WTC11 (cell line): Measurements from ENCODE around the gene CLEC2L. TPM values are rescaled to one million over a fixed set of nuclear protein-coding genes. Genes with fewer than 3 reads are reported as not detected.

Experiments
- ATAC-seq: fragments of 200-7000 bp; cut with Tn5 transposase; 2 replicates; pipeline ENCODE4 v1.10.0; 2021; ENCODE audit warnings: mild to moderate bottlenecking, moderate library complexity
- CTCF ChIA-PET: fragments of 300-600 bp; sonication (Branson Sonifier 250); formaldehyde crosslinking; loops from one replicate; lab custom pipeline; 2021; ENCODE audit warnings: antibody characterized with exemption; lab: Charles Lee
- POLR2A ChIA-PET: fragments of 350-600 bp; sonication (Branson Sonifier 250); formaldehyde crosslinking; loops from one replicate; lab custom pipeline; 2021; ENCODE audit warnings: antibody characterized with exemption; lab: Charles Lee
- DNase-seq: peaks from one replicate; pipeline ENCODE4 v3.0.0; 2021; ENCODE audit warnings: low spot score
- H3K27ac Mint-ChIP-seq: 2 replicates; pipeline ENCODE4 v1.8.0; 2021; ENCODE audit warnings: mixed read lengths
- H3K27me3 Mint-ChIP-seq: 2 replicates; pipeline ENCODE4 v1.8.0; 2021; ENCODE audit warnings: low read depth, mild to moderate bottlenecking, moderate library complexity, mixed read lengths
- H3K36me3 Mint-ChIP-seq: 2 replicates; pipeline ENCODE4 v1.8.0; 2021; ENCODE audit warnings: mixed read lengths
- H3K4me1 Mint-ChIP-seq: 2 replicates; pipeline ENCODE4 v1.8.0; 2022; ENCODE audit warnings: mixed read lengths
- H3K4me3 Mint-ChIP-seq: 2 replicates; pipeline ENCODE4 v1.8.0; 2021; ENCODE audit warnings: mild to moderate bottlenecking, moderate library complexity, mixed read lengths
- H3K9me3 Mint-ChIP-seq: 2 replicates; pipeline ENCODE4 v1.8.0; 2021; ENCODE audit warnings: mixed read lengths
- AFF4 ChIP-seq: sonication (generic); formaldehyde crosslinking; IDR thresholded peaks from 2 replicates; pipeline ENCODE4 v1.8.1; 2023; ENCODE audit warnings: mild to moderate bottlenecking, missing genetic modification reagents, borderline replicate concordance
- AR ChIP-seq: fragments of 250-450 bp; sonication (Bioruptor Pico); IDR thresholded peaks from 2 replicates; pipeline ENCODE4 v1.9.0; 2021; ENCODE audit warnings: mild to moderate bottlenecking
- CREM ChIP-seq: sonication (generic); formaldehyde crosslinking; IDR thresholded peaks from 2 replicates; pipeline ENCODE4 v1.8.1; 2022; ENCODE audit warnings: mild to moderate bottlenecking, missing genetic modification reagents, moderate library complexity
- EMX1 ChIP-seq: fragments of 250-450 bp; sonication (Bioruptor Pico); IDR thresholded peaks from 2 replicates; pipeline ENCODE4 v1.8.0; 2021; ENCODE audit warnings: mild to moderate bottlenecking
- GABPB1 ChIP-seq: sonication (generic); formaldehyde crosslinking; IDR thresholded peaks from 2 replicates; pipeline ENCODE4 v1.8.1; 2023; ENCODE audit warnings: mild to moderate bottlenecking, missing genetic modification reagents
- MLX ChIP-seq: sonication (generic); formaldehyde crosslinking; IDR thresholded peaks from 2 replicates; pipeline ENCODE4 v1.8.1; 2023; ENCODE audit warnings: mild to moderate bottlenecking, missing genetic modification reagents, moderate library complexity
- NFYB ChIP-seq: sonication (generic); formaldehyde crosslinking; conservative IDR thresholded peaks from 2 replicates; pipeline ENCODE4 v1.8.0; 2022; ENCODE audit warnings: low read depth, missing genetic modification reagents
- PRRX2 ChIP-seq: fragments of 250-450 bp; sonication (Bioruptor Pico); IDR thresholded peaks from 2 replicates; pipeline ENCODE4 v1.8.0; 2021; ENCODE audit warnings: mild to moderate bottlenecking
- RORB ChIP-seq: fragments of 250-450 bp; sonication (Bioruptor Pico); IDR thresholded peaks from 2 replicates; pipeline ENCODE4 v1.9.0; 2021; ENCODE audit warnings: mild to moderate bottlenecking
- SMAD3 ChIP-seq: sonication (generic); formaldehyde crosslinking; IDR thresholded peaks from 2 replicates; pipeline ENCODE4 v1.8.0; 2022; ENCODE audit warnings: missing genetic modification reagents, mild to moderate bottlenecking, borderline replicate concordance
- TEAD1 ChIP-seq: sonication (generic); formaldehyde crosslinking; IDR thresholded peaks from 2 replicates; pipeline ENCODE4 v1.8.0; 2022; ENCODE audit warnings: mild to moderate bottlenecking, missing genetic modification reagents
- TEAD4 ChIP-seq: sonication (generic); formaldehyde crosslinking; IDR thresholded peaks from 2 replicates; pipeline ENCODE4 v1.8.0; 2022; ENCODE audit warnings: mild to moderate bottlenecking, missing genetic modification reagents
- USF1 ChIP-seq: sonication (generic); formaldehyde crosslinking; IDR thresholded peaks from 2 replicates; pipeline ENCODE4 v1.8.0; 2022; ENCODE audit warnings: mild to moderate bottlenecking, missing genetic modification reagents
- USF2 ChIP-seq: sonication (generic); formaldehyde crosslinking; IDR thresholded peaks from 2 replicates; pipeline ENCODE4 v1.8.1; 2023; ENCODE audit warnings: mild to moderate bottlenecking, missing genetic modification reagents, moderate library complexity
- ZNF423 ChIP-seq: fragments of 250-450 bp; sonication (Bioruptor Pico); IDR thresholded peaks from 2 replicates; pipeline ENCODE4 v2.1.2; 2022; ENCODE audit warnings: mild to moderate bottlenecking, moderate library complexity
- total RNA-seq: library from RNA; stranded (reverse); gene quantifications from 3 replicates; pipeline ENCODE4 v1.2.3, GENCODE V29; 2021

The CLEC2L gene
- total RNA-seq, 1 experiment from 2014 or later: 0.13 TPM

- TF ChIP-seq USF2 (CRISPR knock-in tag) (no peak), EMX1 (CRISPR knock-in tag) (no peak)
Observed at GRCh38 chr7:139568813-139569490, 45.5 kb downstream of the CLEC2L start (continued).

GRCh38 chr7:139570119-139570518 is 46.6 kb downstream of the CLEC2L start:
- DNase-seq (no peak), ATAC-seq (no peak)
- no peaks in the 10 kb centered on the region for H3K9me3 Mint-ChIP-seq
- ChIA-PET POLR2A (interaction anchor here (0.6 kb wide), 1 partner anchor 10 kb away, joined by 4 read pairs; no protein-coding TSS in a partner anchor), CTCF (interaction anchor here (0.6 to 2.7 kb wide), 8 partner anchors 12 to 436 kb away, joined by 3 to 14 read pairs (median 4); partner anchors contain the start of gene CLEC2L)
- no peak overlapping the region for H3K27ac Mint-ChIP-seq
- H3K4me3 Mint-ChIP-seq: no peak overlapping the region
- no peaks in the 10 kb centered on the region for H3K27me3 Mint-ChIP-seq
- no peaks in the 10 kb centered on the region for H3K36me3 Mint-ChIP-seq
- peaks cover 24% of the 10 kb centered on the region for H3K4me1 Mint-ChIP-seq
- TF ChIP-seq ZNF423 (CRISPR knock-in tag) (no peak), MLX (CRISPR knock-in tag) (no peak), AFF4 (CRISPR knock-in tag) (no peak)

GRCh38 chr7:139570626-139571025 is 47.1 kb downstream of the CLEC2L start:
- Mint-ChIP-seq H3K36me3 (no peaks in the 10 kb centered on the region), H3K4me1 (peaks cover 20% of the 10 kb centered on the region), H3K27ac (peak overlapping the region; percentile 74; the same call in 1 of the 2 replicates), H3K9me3 (no peaks in the 10 kb centered on the region), H3K4me3 (no peak overlapping the region), H3K27me3 (no peaks in the 10 kb centered on the region)
- no peak for ATAC-seq
- CTCF ChIA-PET: interaction anchor here (0.7 to 2.7 kb wide), 7 partner anchors 13 to 136 kb away, joined by 3 to 14 read pairs (median 5); partner anchors contain the start of gene CLEC2L
- no peak for DNase-seq
- TF ChIP-seq NFYB (CRISPR knock-in tag) (no peak), GABPB1 (CRISPR knock-in tag) (no peak), RORB (no peak), SMAD3 (CRISPR knock-in tag) (no peak), AR (CRISPR knock-in tag) (no peak), TEAD4 (CRISPR knock-in tag) (no peak), USF1 (CRISPR knock-in tag) (no peak), CREM (CRISPR knock-in tag) (no peak), TEAD1 (no peak), PRRX2 (CRISPR knock-in tag) (no peak)
- POLR2A ChIA-PET: no interaction called here
